GM18951 (cell line): ENCODE results near the gene CYP2A6.
"Not testable (repeated sequence)": the region's sequence is repeated elsewhere in the genome, so short reads cannot be mapped to it uniquely, and the experiment has no call there.

Experiments
- POLR2A ChIP-seq: IDR thresholded peaks from 4 replicates; pipeline ENCODE4 v1.6.1; 2011; ENCODE audit warnings: mild to moderate bottlenecking; ENCODE audit not compliant: insufficient read length, insufficient read depth; ENCODE audit errors: extremely low read depth
- in situ Hi-C: fragments of 300-500 bp; cut with MboI; formaldehyde crosslinking; loops from one replicate; pipeline ENCODE4 v1.12.0; 2022; ENCODE audit warnings: low sequenced_read_pairs, mixed read lengths, inconsistent platforms; ENCODE audit not compliant: unreplicated experiment

The CYP2A6 gene

GRCh38 chr19:40850277-40850676, at the start of gene CYP2A6:
CYP2A6 (minus strand) TSS chr19:40850447; CDS start chr19:40850426, 21 bp downstream.
- in situ Hi-C loops: not testable (repeated sequence)

GRCh38 chr19:40899964-40900363, 49.7 kb upstream of the CYP2A6 start:
- in situ Hi-C loops: not testable (repeated sequence)

GRCh38 chr19:40896843-40897789, 46.9 kb upstream of the CYP2A6 start:
- in situ Hi-C loops: not testable (repeated sequence)

GRCh38 chr19:40896418-40896796, 46.2 kb upstream of the CYP2A6 start:
- in situ Hi-C loops: no loop called here
- TF ChIP-seq POLR2A: no peak

GRCh38 chr19:40893112-40893511, 42.9 kb upstream of the CYP2A6 start:
- TF ChIP-seq POLR2A: no peak
- in situ Hi-C loops: no loop called here

GRCh38 chr19:40889366-40889765, 39.1 kb upstream of the CYP2A6 start:
- in situ Hi-C loops: no loop called here
- TF ChIP-seq POLR2A: no peak

- in situ Hi-C loops: no loop called here
- TF ChIP-seq POLR2A: no peak
Observed at GRCh38 chr19:40888191-40888590, 37.9 kb upstream of the CYP2A6 start.

- in situ Hi-C loops: not testable (repeated sequence)
Observed at GRCh38 chr19:40884187-40884931, 34.1 kb upstream of the CYP2A6 start.

- in situ Hi-C loops: not testable (repeated sequence)
Observed at GRCh38 chr19:40882062-40882461, 31.8 kb upstream of the CYP2A6 start, which contains the start of gene CYP2A7. CYP2A7 (minus strand) TSS chr19:40882231; CDS start chr19:40882210, 21 bp downstream.

- in situ Hi-C loops: not testable (repeated sequence)
Observed at GRCh38 chr19:40879349-40879748, 29.1 kb upstream of the CYP2A6 start.

GRCh38 chr19:40875526-40875951, 25.3 kb upstream of the CYP2A6 start:
- in situ Hi-C loops: not testable (repeated sequence)

GRCh38 chr19:40874874-40875273, 24.6 kb upstream of the CYP2A6 start:
- in situ Hi-C loops: not testable (repeated sequence)

GRCh38 chr19:40873873-40874272, 23.6 kb upstream of the CYP2A6 start:
- in situ Hi-C loops: not testable (repeated sequence)

- TF ChIP-seq POLR2A: no peak
- in situ Hi-C loops: no loop called here
Observed at GRCh38 chr19:40872209-40872608, 22.0 kb upstream of the CYP2A6 start.

- in situ Hi-C loops: no loop called here
Observed at GRCh38 chr19:40867701-40868100, 17.5 kb upstream of the CYP2A6 start.

GRCh38 chr19:40864739-40865496, 14.7 kb upstream of the CYP2A6 start:
- in situ Hi-C loops: not testable (repeated sequence)

More at GRCh38 chr19:40867701-40868100, 17.5 kb upstream of the CYP2A6 start:
- TF ChIP-seq POLR2A: no peak
